Measurements from ENCODE around the gene TMEM168.

TMEM168 gene

GRCh38 chr7:112782498-112782897, 7.7 kb downstream of the TMEM168 start (continued):
- TF ChIP-seq SNAI2 (CRISPR knock-in tag; IDR thresholded peaks at IDR 0.05): no peak

- ATAC-seq: no peak
- TF ChIP-seq GLIS3 (CRISPR knock-in tag; IDR thresholded peaks at IDR 0.05) (no peak), TOX (CRISPR knock-in tag; IDR thresholded peaks at IDR 0.05; ENCODE audit: borderline replicate concordance) (no peak), TSHZ2 (CRISPR knock-in tag; IDR thresholded peaks at IDR 0.05) (no peak), RARB (CRISPR knock-in tag; IDR thresholded peaks at IDR 0.05) (no peak), TCF4 (CRISPR knock-in tag; IDR thresholded peaks at IDR 0.05; ENCODE audit: borderline replicate concordance) (no peak), SNAI2 (CRISPR knock-in tag; IDR thresholded peaks at IDR 0.05) (no peak), ISL1 (CRISPR knock-in tag; IDR thresholded peaks at IDR 0.05) (no peak), CSRNP3 (CRISPR knock-in tag; IDR thresholded peaks at IDR 0.05) (no peak), PATZ1 (CRISPR knock-in tag; IDR thresholded peaks at IDR 0.05; ENCODE audit: borderline replicate concordance) (no peak), ESRRG (CRISPR knock-in tag; IDR thresholded peaks at IDR 0.05) (no peak), BACH2 (CRISPR knock-in tag; IDR thresholded peaks at IDR 0.05; ENCODE audit: borderline replicate concordance) (no peak), POU6F1 (CRISPR knock-in tag; IDR thresholded peaks at IDR 0.05; ENCODE audit: borderline replicate concordance, low read depth) (no peak)
These were observed 8.6 kb downstream of the TMEM168 start for GRCh38 chr7:112781558-112781957.

GRCh38 chr7:112781110-112781509, 9.1 kb downstream of the TMEM168 start:
- TF ChIP-seq ZFP3 (CRISPR knock-in tag; IDR thresholded peaks at IDR 0.05) (no peak), POU6F1 (CRISPR knock-in tag; IDR thresholded peaks at IDR 0.05; ENCODE audit: borderline replicate concordance, low read depth) (no peak), BACH2 (CRISPR knock-in tag; IDR thresholded peaks at IDR 0.05; ENCODE audit: borderline replicate concordance) (no peak), PPARA (CRISPR knock-in tag; IDR thresholded peaks at IDR 0.05; ENCODE audit: borderline replicate concordance) (no peak), ZNF70 (CRISPR knock-in tag; IDR thresholded peaks at IDR 0.05) (no peak), ESRRG (CRISPR knock-in tag; IDR thresholded peaks at IDR 0.05) (no peak), ZFP30 (CRISPR knock-in tag; IDR thresholded peaks at IDR 0.05) (no peak), CSDC2 (CRISPR knock-in tag; IDR thresholded peaks at IDR 0.05) (no peak), ZC3H10 (CRISPR knock-in tag; IDR thresholded peaks at IDR 0.05) (no peak), TCF4 (CRISPR knock-in tag; IDR thresholded peaks at IDR 0.05; ENCODE audit: borderline replicate concordance) (no peak)

GRCh38 chr7:112779667-112780066, 10.5 kb downstream of the TMEM168 start:
- ATAC-seq: no peak
- TF ChIP-seq ZNF565 (CRISPR knock-in tag; conservative IDR thresholded peaks at IDR 0.05; ENCODE audit: low read depth): no peak

More at GRCh38 chr7:112781110-112781509, 9.1 kb downstream of the TMEM168 start:
- ATAC-seq: no peak
